ENCODE data around the gene SPOUT1. TPM values are rescaled to one million over a fixed set of nuclear protein-coding genes. Genes with fewer than 3 reads are reported as not detected.
"Not testable (repeated sequence)": the region's sequence is repeated elsewhere in the genome, so short reads cannot be mapped to it uniquely, and the experiment has no call there.

SPOUT1 gene, protein sequence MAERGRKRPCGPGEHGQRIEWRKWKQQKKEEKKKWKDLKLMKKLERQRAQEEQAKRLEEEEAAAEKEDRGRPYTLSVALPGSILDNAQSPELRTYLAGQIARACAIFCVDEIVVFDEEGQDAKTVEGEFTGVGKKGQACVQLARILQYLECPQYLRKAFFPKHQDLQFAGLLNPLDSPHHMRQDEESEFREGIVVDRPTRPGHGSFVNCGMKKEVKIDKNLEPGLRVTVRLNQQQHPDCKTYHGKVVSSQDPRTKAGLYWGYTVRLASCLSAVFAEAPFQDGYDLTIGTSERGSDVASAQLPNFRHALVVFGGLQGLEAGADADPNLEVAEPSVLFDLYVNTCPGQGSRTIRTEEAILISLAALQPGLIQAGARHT
- total RNA-seq (36.1 TPM), polyA plus RNA-seq (10 to 100 TPM; 43.0 to 77.7 (median 62.6) TPM)

DNA sequence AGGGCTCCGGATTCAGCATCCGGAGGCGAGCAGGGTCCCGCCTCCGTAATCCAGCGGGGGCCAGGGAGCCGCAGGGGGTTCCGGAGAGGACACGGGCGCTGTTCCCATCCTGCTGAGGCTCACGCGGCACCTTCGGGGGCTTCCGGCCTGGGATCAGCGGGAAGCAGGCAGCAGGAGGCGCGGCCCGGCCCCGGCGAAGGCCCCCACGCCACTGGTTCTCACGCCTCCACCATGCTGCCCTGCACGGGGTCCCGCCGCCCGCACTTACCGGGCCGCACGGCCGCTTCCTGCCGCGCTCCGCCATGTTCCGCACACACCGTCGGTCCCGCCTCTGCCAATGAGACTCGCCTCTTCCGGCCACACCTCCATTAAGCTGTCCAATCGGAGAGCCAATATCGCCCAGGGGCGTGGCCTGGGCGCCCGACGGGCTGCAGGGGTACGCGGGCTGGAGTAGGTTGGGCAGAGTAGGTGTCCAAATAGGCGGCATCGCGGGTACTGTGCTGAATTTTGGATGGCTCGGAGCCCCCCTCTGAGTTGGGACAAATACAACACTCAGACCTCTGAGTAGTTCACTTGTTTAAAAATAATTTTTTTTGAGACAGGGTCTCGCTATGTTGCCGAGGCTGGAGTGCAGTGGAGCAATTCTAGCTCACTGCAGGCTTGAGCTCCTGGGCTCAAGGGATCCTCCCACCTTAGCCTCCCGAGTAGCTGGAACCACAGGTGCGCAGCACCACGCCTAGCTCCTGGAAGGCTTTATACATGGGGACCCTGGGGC is at the start of gene SPOUT1:
SPOUT1 (minus strand) TSS at position 318 of the 775 bp plus-strand sequence; CDS start at position 304, 14 bp downstream.
- peaks cover 14% of the 10 kb centered on the region for H3K36me3 Mint-ChIP-seq
- peaks cover 19% of the 10 kb centered on the region for H3K4me1 ChIP-seq (ENCODE audit: control insufficient read depth, insufficient read depth, low read length, poor library complexity, severe bottlenecking)
- H3K4me1 Mint-ChIP-seq: peaks cover 8 to 26% (median 11%) of the 10 kb centered on the region in 4 donors
- H3K27ac ChIP-seq (ENCODE audit: insufficient read depth, low read length, poor library complexity, severe bottlenecking): peak within 1 kb of the TSS; percentile 72
- peaks cover 25% of the 10 kb centered on the region for H3K36me3 ChIP-seq (ENCODE audit: control insufficient read depth, insufficient read depth, low read length)
- no peaks in the 10 kb centered on the region for H3K27me3 ChIP-seq (ENCODE audit: control insufficient read depth, insufficient read depth, low read length)
- peak; percentile 99 for ATAC-seq (ENCODE audit: low read depth in 2 of 2)
- peak within 1 kb of the TSS; percentile 93 to 95 (median 95) for H3K27ac Mint-ChIP-seq
- H3K9me3 Mint-ChIP-seq: no peaks in the 10 kb centered on the region
- peak within 1 kb of the TSS; percentile 80 for H3K4me3 ChIP-seq (ENCODE audit: low read depth, low read length)
- no peaks in the 10 kb centered on the region for H3K9me3 ChIP-seq (ENCODE audit: control insufficient read depth in 2 of 2, low read length in 2 of 2)
- peak within 1 kb of the TSS; percentile 90 to 98 (median 97) for H3K4me3 Mint-ChIP-seq
- DNase-seq: peak; percentile 92 to 95 (median 92)
- no peaks in the 10 kb centered on the region for H3K27me3 Mint-ChIP-seq

GRCh38 chr9:128877852-128878251 is 48.3 kb upstream of the SPOUT1 start:
- Histone ChIP-seq H3K36me3 (ENCODE audit: control insufficient read depth, insufficient read depth, low read length) (no peaks in the 10 kb centered on the region), H3K4me1 (ENCODE audit: control insufficient read depth, insufficient read depth, low read length, poor library complexity, severe bottlenecking) (peaks cover 16% of the 10 kb centered on the region), H3K4me3 (ENCODE audit: low read depth, low read length) (no peak overlapping the region), H3K9me3 (ENCODE audit: control insufficient read depth in 2 of 2, low read length in 2 of 2) (no peaks in the 10 kb centered on the region), H3K27ac (ENCODE audit: insufficient read depth, low read length, poor library complexity, severe bottlenecking) (no peak overlapping the region), H3K27me3 (ENCODE audit: control insufficient read depth, insufficient read depth, low read length) (no peaks in the 10 kb centered on the region)
- H3K36me3 Mint-ChIP-seq: no peaks in the 10 kb centered on the region
- DNase-seq: no peak
- H3K4me3 Mint-ChIP-seq: peak overlapping the region in 1 of 4 donors; percentile 82
- H3K4me1 Mint-ChIP-seq: peaks cover 0 to 46% (median 17%) of the 10 kb centered on the region in 4 donors
- no peak for ATAC-seq (ENCODE audit: low read depth in 2 of 2)
- no peak overlapping the region for H3K27ac Mint-ChIP-seq
- no peaks in the 10 kb centered on the region for H3K27me3 Mint-ChIP-seq
- H3K9me3 Mint-ChIP-seq: no peaks in the 10 kb centered on the region

DNA sequence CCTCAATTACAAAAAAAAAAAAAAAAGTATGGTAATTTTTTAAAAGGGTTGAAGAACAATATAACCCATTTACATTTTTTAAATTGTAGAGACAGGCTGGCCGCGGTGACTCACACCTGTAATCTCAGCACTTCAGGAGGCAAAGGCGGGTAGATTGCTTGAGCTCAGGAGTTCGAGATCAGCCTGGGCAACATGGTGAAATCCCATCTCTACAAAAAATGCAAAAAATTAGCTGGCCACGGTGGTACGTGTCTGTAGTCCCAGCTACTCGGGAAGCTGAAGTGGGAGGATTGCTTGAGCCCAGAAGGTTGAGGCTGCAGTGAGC is 41.3 kb upstream of the SPOUT1 start:
- not testable (repeated sequence) for H3K4me3 ChIP-seq (ENCODE audit: low read depth, low read length); H3K4me1 ChIP-seq (ENCODE audit: control insufficient read depth, insufficient read depth, low read length, poor library complexity, severe bottlenecking); H3K27me3 Mint-ChIP-seq; H3K27ac ChIP-seq (ENCODE audit: insufficient read depth, low read length, poor library complexity, severe bottlenecking); H3K4me3 Mint-ChIP-seq; DNase-seq; ATAC-seq (ENCODE audit: low read depth in 2 of 2); H3K36me3 Mint-ChIP-seq; H3K9me3 ChIP-seq (ENCODE audit: control insufficient read depth in 2 of 2, low read length in 2 of 2); H3K9me3 Mint-ChIP-seq; H3K36me3 ChIP-seq (ENCODE audit: control insufficient read depth, insufficient read depth, low read length); H3K4me1 Mint-ChIP-seq; H3K27ac Mint-ChIP-seq; H3K27me3 ChIP-seq (ENCODE audit: control insufficient read depth, insufficient read depth, low read length)

- Histone ChIP-seq H3K4me3 (ENCODE audit: low read depth, low read length) (no peak overlapping the region), H3K9me3 (ENCODE audit: control insufficient read depth in 2 of 2, low read length in 2 of 2) (no peaks in the 10 kb centered on the region), H3K27me3 (ENCODE audit: control insufficient read depth, insufficient read depth, low read length) (no peaks in the 10 kb centered on the region), H3K36me3 (ENCODE audit: control insufficient read depth, insufficient read depth, low read length) (no peaks in the 10 kb centered on the region), H3K4me1 (ENCODE audit: control insufficient read depth, insufficient read depth, low read length, poor library complexity, severe bottlenecking) (no peaks in the 10 kb centered on the region), H3K27ac (ENCODE audit: insufficient read depth, low read length, poor library complexity, severe bottlenecking) (no peak overlapping the region)
- Mint-ChIP-seq H3K36me3 (peaks cover 9% of the 10 kb centered on the region), H3K27ac (no peak overlapping the region), H3K27me3 (no peaks in the 10 kb centered on the region), H3K9me3 (no peaks in the 10 kb centered on the region), H3K4me1 (peaks cover 0 to 4% (median under 1%) of the 10 kb centered on the region in 4 donors), H3K4me3 (peak overlapping the region in 1 of 4 donors; percentile 16)
- ATAC-seq (ENCODE audit: low read depth in 2 of 2) (no peak), DNase-seq (no peak)
Observed at GRCh38 chr9:128870128-128870940, 40.7 kb upstream of the SPOUT1 start.

- H3K27me3 ChIP-seq (ENCODE audit: control insufficient read depth, insufficient read depth, low read length): no peaks in the 10 kb centered on the region
- no peaks in the 10 kb centered on the region for H3K36me3 ChIP-seq (ENCODE audit: control insufficient read depth, insufficient read depth, low read length)
- no peaks in the 10 kb centered on the region for H3K9me3 ChIP-seq (ENCODE audit: control insufficient read depth in 2 of 2, low read length in 2 of 2)
- Mint-ChIP-seq H3K36me3 (no peaks in the 10 kb centered on the region), H3K4me3 (no peak overlapping the region), H3K4me1 (peaks cover 0 to 10% (median 6%) of the 10 kb centered on the region in 4 donors), H3K27ac (peak overlapping the region in 1 of 3 donors; percentile 94), H3K9me3 (no peaks in the 10 kb centered on the region), H3K27me3 (no peaks in the 10 kb centered on the region)
- no peak overlapping the region for H3K4me3 ChIP-seq (ENCODE audit: low read depth, low read length)
- peaks cover 5% of the 10 kb centered on the region for H3K4me1 ChIP-seq (ENCODE audit: control insufficient read depth, insufficient read depth, low read length, poor library complexity, severe bottlenecking)
- DNase-seq: peak; percentile 73 to 88 (median 81)
- ATAC-seq (ENCODE audit: low read depth in 2 of 2): peak; percentile 95
- no peak overlapping the region for H3K27ac ChIP-seq (ENCODE audit: insufficient read depth, low read length, poor library complexity, severe bottlenecking)
Observed at GRCh38 chr9:128863647-128864046, 34.1 kb upstream of the SPOUT1 start.

GRCh38 chr9:128862401-128862851 is 32.8 kb upstream of the SPOUT1 start:
- ATAC-seq (ENCODE audit: low read depth in 2 of 2): no peak
- Mint-ChIP-seq H3K36me3 (no peaks in the 10 kb centered on the region), H3K27ac (peak overlapping the region in 1 of 3 donors; percentile 72), H3K4me1 (peaks cover 0 to 10% (median 6%) of the 10 kb centered on the region in 4 donors), H3K4me3 (no peak overlapping the region), H3K27me3 (no peaks in the 10 kb centered on the region), H3K9me3 (no peaks in the 10 kb centered on the region)
- DNase-seq: no peak
- Histone ChIP-seq H3K27ac (ENCODE audit: insufficient read depth, low read length, poor library complexity, severe bottlenecking) (no peak overlapping the region), H3K4me3 (ENCODE audit: low read depth, low read length) (no peak overlapping the region), H3K36me3 (ENCODE audit: control insufficient read depth, insufficient read depth, low read length) (no peaks in the 10 kb centered on the region), H3K4me1 (ENCODE audit: control insufficient read depth, insufficient read depth, low read length, poor library complexity, severe bottlenecking) (peaks cover 5% of the 10 kb centered on the region), H3K9me3 (ENCODE audit: control insufficient read depth in 2 of 2, low read length in 2 of 2) (no peaks in the 10 kb centered on the region), H3K27me3 (ENCODE audit: control insufficient read depth, insufficient read depth, low read length) (no peaks in the 10 kb centered on the region)

GRCh38 chr9:128861501-128861900 is 31.9 kb upstream of the SPOUT1 start:
- H3K4me3 Mint-ChIP-seq: no peak overlapping the region
- no peak overlapping the region for H3K27ac Mint-ChIP-seq
- Histone ChIP-seq H3K9me3 (ENCODE audit: control insufficient read depth in 2 of 2, low read length in 2 of 2) (no peaks in the 10 kb centered on the region), H3K27me3 (ENCODE audit: control insufficient read depth, insufficient read depth, low read length) (no peaks in the 10 kb centered on the region), H3K4me3 (ENCODE audit: low read depth, low read length) (no peak overlapping the region), H3K36me3 (ENCODE audit: control insufficient read depth, insufficient read depth, low read length) (no peaks in the 10 kb centered on the region), H3K27ac (ENCODE audit: insufficient read depth, low read length, poor library complexity, severe bottlenecking) (no peak overlapping the region), H3K4me1 (ENCODE audit: control insufficient read depth, insufficient read depth, low read length, poor library complexity, severe bottlenecking) (peaks cover 5% of the 10 kb centered on the region)
- H3K9me3 Mint-ChIP-seq: no peaks in the 10 kb centered on the region
- no peak for ATAC-seq (ENCODE audit: low read depth in 2 of 2)
- H3K36me3 Mint-ChIP-seq: no peaks in the 10 kb centered on the region
- H3K27me3 Mint-ChIP-seq: no peaks in the 10 kb centered on the region
- H3K4me1 Mint-ChIP-seq: peaks cover 0 to 10% (median 6%) of the 10 kb centered on the region in 4 donors
- DNase-seq: no peak
